ENCODE data around the gene GPR171. TPM values are rescaled to one million over a fixed set of nuclear protein-coding genes. Genes with fewer than 3 reads are reported as not detected.
A peak's percentile ranks its signal among the peaks of the same experiment; 100 is the strongest.

Gene GPR171
- total and polyA plus RNA-seq, 2 experiments from 2014 or later, result not detected

- in situ Hi-C loops (cut with MboI), result loop anchor here (5.0 to 10.0 kb wide), 2 partner anchors 59 to 111 kb away; partner anchors contain the start of gene P2RY14
- 72 to 74% methylated on average over 3 of the region's 3 CpGs for WGBS, 2 experiments (ENCODE audit: low coverage in 1 of 2, low lambda C conversion rate in 2 of 2, missing lambda C conversion rate in 2 of 2)
These were observed 36.9 kb downstream of the GPR171 start for GRCh38 chr3:151166161-151166560.

DNA sequence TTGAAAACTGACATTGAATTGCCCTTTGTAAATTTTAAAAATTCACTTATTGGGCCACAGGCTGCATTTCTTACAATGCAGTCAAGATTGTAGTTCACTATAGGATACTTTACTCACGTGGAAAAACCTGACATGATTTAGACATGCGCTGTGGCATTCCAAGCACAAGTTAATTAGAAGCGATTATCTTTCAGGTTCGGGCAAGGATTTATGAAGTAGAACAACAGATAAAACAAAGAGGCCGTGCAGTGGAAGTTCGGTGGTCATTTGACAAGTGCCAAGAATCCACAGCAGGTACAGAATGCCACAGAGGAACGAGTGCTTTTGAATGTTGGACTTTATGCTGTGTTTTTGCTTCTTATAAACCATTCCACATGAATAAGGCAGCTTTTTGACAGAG lies 37.8 kb downstream of the GPR171 start:
- in situ Hi-C loops (cut with MboI), result loop anchor here (5.0 to 10.0 kb wide), 2 partner anchors 60 to 112 kb away; partner anchors contain the start of gene P2RY14

More at GRCh38 chr3:151166161-151166560, 36.9 kb downstream of the GPR171 start:
- Histone ChIP-seq H3K36me3 (ENCODE audit: low read depth) (no peaks in the 10 kb centered on the region), H2AFZ (no peak overlapping the region), H4K20me1 (ENCODE audit: insufficient read depth) (no peaks in the 10 kb centered on the region), H3K79me2 (ENCODE audit: insufficient read depth) (no peaks in the 10 kb centered on the region), H3K9ac (no peak overlapping the region), H3K9me3 (ENCODE audit: low read depth) (no peaks in the 10 kb centered on the region), H3K9me2 (ENCODE audit: insufficient read depth) (no peaks in the 10 kb centered on the region), H3K4me3 (no peak overlapping the region), H3K27ac (no peak overlapping the region), H3K4me1 (ENCODE audit: insufficient read depth) (no peaks in the 10 kb centered on the region), H3K27me3 (replicated peaks; ENCODE audit: insufficient read depth) (no peaks in the 10 kb centered on the region), H3F3A (ENCODE audit: insufficient read depth) (no peaks in the 10 kb centered on the region), H3K4me2 (ENCODE audit: unreplicated experiment) (no peak overlapping the region)
- TF ChIP-seq EZH2phosphoT487 (IDR thresholded peaks at IDR 0.05; ENCODE audit: insufficient read depth, low read depth) (no peak), EZH2 (IDR thresholded peaks at IDR 0.05; ENCODE audit: insufficient read depth, poor library complexity, severe bottlenecking) (no peak)
- DNase-seq, result peak; percentile 10

DNA sequence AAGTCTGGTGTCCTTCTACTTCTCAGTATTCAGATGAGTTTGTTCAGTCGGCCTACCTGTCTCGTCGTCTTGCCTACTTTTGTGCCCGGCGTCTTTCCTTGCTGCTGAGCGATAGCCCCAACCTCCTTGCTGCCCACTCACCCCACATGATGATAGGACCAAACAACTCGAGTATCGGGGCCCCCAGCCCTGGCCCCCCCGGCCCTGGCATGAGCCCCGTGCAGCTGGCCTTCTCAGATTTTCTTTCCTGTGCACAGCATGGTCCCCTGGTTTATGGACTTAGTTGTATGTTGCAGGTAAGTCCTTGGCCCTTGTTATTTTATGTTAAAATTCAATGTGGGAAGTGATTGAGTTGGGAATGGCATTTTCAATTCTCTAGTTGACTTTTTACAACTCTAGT lies 43.2 kb downstream of the GPR171 start:
- WGBS, 2 experiments (ENCODE audit: low coverage in 1 of 2, low lambda C conversion rate in 2 of 2, missing lambda C conversion rate in 2 of 2), result 86 to 92% methylated on average over 9 to 10 of the region's 10 CpGs
- H3K36me3 ChIP-seq (ENCODE audit: low read depth), result no peaks in the 10 kb centered on the region
- no peaks in the 10 kb centered on the region for H3K27me3 ChIP-seq (replicated peaks; ENCODE audit: insufficient read depth)
- in situ Hi-C loops (cut with MboI), result loop anchor here (10.0 kb wide), 1 partner anchor 65 kb away; no protein-coding TSS in a partner anchor
- no peaks in the 10 kb centered on the region for H4K20me1 ChIP-seq (ENCODE audit: insufficient read depth)
- H3K27ac ChIP-seq, result no peak overlapping the region
- no peak overlapping the region for H2AFZ ChIP-seq
- H3K79me2 ChIP-seq (ENCODE audit: insufficient read depth), result no peaks in the 10 kb centered on the region
- no peak overlapping the region for H3K4me3 ChIP-seq
- no peak overlapping the region for H3K9ac ChIP-seq
- H3F3A ChIP-seq (ENCODE audit: insufficient read depth), result no peaks in the 10 kb centered on the region
- H3K4me2 ChIP-seq (ENCODE audit: unreplicated experiment), result no peak overlapping the region
- H3K4me1 ChIP-seq (ENCODE audit: insufficient read depth), result no peaks in the 10 kb centered on the region
- TF ChIP-seq EZH2 (IDR thresholded peaks at IDR 0.05; ENCODE audit: insufficient read depth, poor library complexity, severe bottlenecking) (no peak), EZH2phosphoT487 (IDR thresholded peaks at IDR 0.05; ENCODE audit: insufficient read depth, low read depth) (no peak)
- no peak for DNase-seq
- H3K9me3 ChIP-seq (ENCODE audit: low read depth), result no peaks in the 10 kb centered on the region
- H3K9me2 ChIP-seq (ENCODE audit: insufficient read depth), result no peaks in the 10 kb centered on the region

More for the DNA sequence above, 37.8 kb downstream of the GPR171 start:
- H3K27me3 ChIP-seq (replicated peaks; ENCODE audit: insufficient read depth), result no peaks in the 10 kb centered on the region
- H3F3A ChIP-seq (ENCODE audit: insufficient read depth), result no peaks in the 10 kb centered on the region
- no peak overlapping the region for H3K4me3 ChIP-seq
- H3K36me3 ChIP-seq (ENCODE audit: low read depth), result no peaks in the 10 kb centered on the region
- no peak overlapping the region for H2AFZ ChIP-seq
- no peak overlapping the region for H3K4me2 ChIP-seq (ENCODE audit: unreplicated experiment)
- no peaks in the 10 kb centered on the region for H3K4me1 ChIP-seq (ENCODE audit: insufficient read depth)
- 81 to 83% methylated on average over 7 of the region's 7 CpGs for WGBS, 2 experiments (ENCODE audit: low coverage in 1 of 2, low lambda C conversion rate in 2 of 2, missing lambda C conversion rate in 2 of 2)
- TF ChIP-seq EZH2phosphoT487 (IDR thresholded peaks at IDR 0.05; ENCODE audit: insufficient read depth, low read depth) (no peak), EZH2 (IDR thresholded peaks at IDR 0.05; ENCODE audit: insufficient read depth, poor library complexity, severe bottlenecking) (no peak)
- no peaks in the 10 kb centered on the region for H3K9me3 ChIP-seq (ENCODE audit: low read depth)
- H3K9ac ChIP-seq, result no peak overlapping the region
- no peak overlapping the region for H3K27ac ChIP-seq
- DNase-seq, result no peak
- H3K9me2 ChIP-seq (ENCODE audit: insufficient read depth), result no peaks in the 10 kb centered on the region
- H3K79me2 ChIP-seq (ENCODE audit: insufficient read depth), result no peaks in the 10 kb centered on the region
- H4K20me1 ChIP-seq (ENCODE audit: insufficient read depth), result no peaks in the 10 kb centered on the region

DNA sequence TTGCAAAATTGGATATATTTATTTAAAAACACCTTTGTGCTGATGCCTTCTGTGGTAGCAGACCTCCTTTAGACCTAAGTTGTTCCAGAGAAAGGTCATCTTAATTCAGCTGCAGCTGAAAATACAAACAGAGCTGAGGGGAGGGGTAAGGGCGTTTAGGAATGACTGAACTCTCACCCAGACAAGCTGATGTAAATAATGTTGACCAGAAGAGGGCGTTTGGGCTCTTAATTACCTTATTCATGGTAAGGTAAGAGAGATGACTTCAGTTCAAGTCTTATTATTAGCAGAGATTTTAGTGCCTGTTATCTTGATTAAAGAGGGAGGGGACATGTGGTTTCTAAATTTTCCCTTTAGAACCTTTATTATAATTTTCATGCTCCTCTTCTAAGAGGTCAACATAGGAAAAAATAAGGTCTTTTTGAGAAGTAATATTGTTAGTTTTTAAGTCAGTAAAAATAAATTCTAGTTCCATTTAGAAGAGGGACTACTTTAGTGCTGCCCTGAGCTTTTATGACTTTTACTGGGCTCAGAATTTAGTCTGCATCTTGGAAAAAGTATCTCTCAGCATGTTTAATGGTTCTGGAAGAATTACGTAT lies 46.3 kb downstream of the GPR171 start:
- Histone ChIP-seq H3F3A (ENCODE audit: insufficient read depth) (no peaks in the 10 kb centered on the region), H3K9me2 (ENCODE audit: insufficient read depth) (no peaks in the 10 kb centered on the region), H3K4me2 (ENCODE audit: unreplicated experiment) (no peak overlapping the region), H3K79me2 (ENCODE audit: insufficient read depth) (no peaks in the 10 kb centered on the region), H3K27ac (no peak overlapping the region), H3K4me3 (no peak overlapping the region), H3K4me1 (ENCODE audit: insufficient read depth) (no peaks in the 10 kb centered on the region), H3K9ac (no peak overlapping the region), H4K20me1 (ENCODE audit: insufficient read depth) (no peaks in the 10 kb centered on the region), H3K27me3 (replicated peaks; ENCODE audit: insufficient read depth) (no peaks in the 10 kb centered on the region), H3K9me3 (ENCODE audit: low read depth) (no peaks in the 10 kb centered on the region), H3K36me3 (ENCODE audit: low read depth) (no peaks in the 10 kb centered on the region), H2AFZ (no peak overlapping the region)
- TF ChIP-seq EZH2phosphoT487 (IDR thresholded peaks at IDR 0.05; ENCODE audit: insufficient read depth, low read depth) (no peak), EZH2 (IDR thresholded peaks at IDR 0.05; ENCODE audit: insufficient read depth, poor library complexity, severe bottlenecking) (no peak)
- 38 to 44% methylated on average over 3 of the region's 3 CpGs for WGBS, 2 experiments (ENCODE audit: low coverage in 1 of 2, low lambda C conversion rate in 2 of 2, missing lambda C conversion rate in 2 of 2)
- in situ Hi-C loops (cut with MboI), result no loop called here
- peak; percentile 67 for DNase-seq

Data from GM23248 (cell line).